ENCODE measurements around the gene UHRF1. TPM values are rescaled to one million over a fixed set of nuclear protein-coding genes. Genes with fewer than 3 reads are reported as not detected.

Gene UHRF1
- total and polyA plus RNA-seq, 4 donors: 0.06 to 57.4 (median 0.73) TPM

DNA sequence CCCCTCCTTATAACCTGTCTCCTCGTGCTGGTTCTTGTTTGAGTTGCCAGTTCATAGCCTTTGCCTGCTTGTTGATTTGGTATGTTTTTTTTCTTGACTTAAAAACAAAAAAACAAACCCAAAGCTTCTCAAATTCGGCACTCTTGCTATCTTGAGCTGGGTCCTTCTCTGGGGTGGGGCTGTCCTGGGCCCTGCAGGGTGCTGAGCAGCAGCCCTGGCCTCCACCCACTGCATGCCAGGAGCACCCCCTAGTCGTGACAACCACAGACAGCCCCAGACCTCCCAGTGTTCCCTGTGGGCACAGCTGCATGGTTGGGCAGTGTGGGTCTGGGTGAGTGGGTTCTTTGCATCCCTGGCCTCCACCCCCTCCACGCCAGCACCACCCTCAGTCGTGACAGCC is 87.4 kb downstream of the UHRF1 start:
- Histone ChIP-seq H3K4me3 (ENCODE audit: low read depth in 1 of 3, low read length in 3 of 3) (no peak overlapping the region), H3K4me1 (ENCODE audit: control insufficient read depth in 4 of 4, insufficient read depth in 4 of 4, low read length in 3 of 4) (peaks cover 2 to 9% (median 5%) of the 10 kb centered on the region in 4 donors), H3K9ac (ENCODE audit: low read depth in 1 of 2, low read length in 2 of 2) (no peak overlapping the region), H3K27me3 (ENCODE audit: control insufficient read depth in 4 of 4, insufficient read depth in 4 of 4, low read length in 3 of 4) (no peaks in the 10 kb centered on the region), H3K9me3 (ENCODE audit: control insufficient read depth in 4 of 4, low read length in 3 of 4) (no peaks in the 10 kb centered on the region), H3K27ac (ENCODE audit: low read depth in 1 of 2, low read length in 2 of 2) (no peak overlapping the region), H3K36me3 (ENCODE audit: control insufficient read depth in 4 of 4, insufficient read depth in 3 of 4, low read depth in 1 of 4, low read length in 3 of 4) (peaks cover 0 to 4% (median 2%) of the 10 kb centered on the region in 4 donors)
- WGBS: 88% methylated on average over 5 of the region's 5 CpGs
- TF ChIP-seq GABPA (IDR thresholded peaks at IDR 0.05 in 1 of 2, conservative IDR thresholded peaks at IDR 0.05 in 1 of 2) (no peak), YY1 (IDR thresholded peaks at IDR 0.05) (no peak), FOXA2 (IDR thresholded peaks at IDR 0.05) (no peak), TAF1 (conservative IDR thresholded peaks at IDR 0.05) (no peak), HNF4A (conservative IDR thresholded peaks at IDR 0.05) (no peak), RXRA (IDR thresholded peaks at IDR 0.05) (no peak), JUND (IDR thresholded peaks at IDR 0.05) (no peak), EGR1 (IDR thresholded peaks at IDR 0.05; ENCODE audit: low read depth in 2 of 2) (no peak), RAD21 (IDR thresholded peaks at IDR 0.05) (no peak), FOXA1 (IDR thresholded peaks at IDR 0.05) (no peak), HNF4G (IDR thresholded peaks at IDR 0.05) (no peak)
- TF ChIP-seq, protein P1, sequence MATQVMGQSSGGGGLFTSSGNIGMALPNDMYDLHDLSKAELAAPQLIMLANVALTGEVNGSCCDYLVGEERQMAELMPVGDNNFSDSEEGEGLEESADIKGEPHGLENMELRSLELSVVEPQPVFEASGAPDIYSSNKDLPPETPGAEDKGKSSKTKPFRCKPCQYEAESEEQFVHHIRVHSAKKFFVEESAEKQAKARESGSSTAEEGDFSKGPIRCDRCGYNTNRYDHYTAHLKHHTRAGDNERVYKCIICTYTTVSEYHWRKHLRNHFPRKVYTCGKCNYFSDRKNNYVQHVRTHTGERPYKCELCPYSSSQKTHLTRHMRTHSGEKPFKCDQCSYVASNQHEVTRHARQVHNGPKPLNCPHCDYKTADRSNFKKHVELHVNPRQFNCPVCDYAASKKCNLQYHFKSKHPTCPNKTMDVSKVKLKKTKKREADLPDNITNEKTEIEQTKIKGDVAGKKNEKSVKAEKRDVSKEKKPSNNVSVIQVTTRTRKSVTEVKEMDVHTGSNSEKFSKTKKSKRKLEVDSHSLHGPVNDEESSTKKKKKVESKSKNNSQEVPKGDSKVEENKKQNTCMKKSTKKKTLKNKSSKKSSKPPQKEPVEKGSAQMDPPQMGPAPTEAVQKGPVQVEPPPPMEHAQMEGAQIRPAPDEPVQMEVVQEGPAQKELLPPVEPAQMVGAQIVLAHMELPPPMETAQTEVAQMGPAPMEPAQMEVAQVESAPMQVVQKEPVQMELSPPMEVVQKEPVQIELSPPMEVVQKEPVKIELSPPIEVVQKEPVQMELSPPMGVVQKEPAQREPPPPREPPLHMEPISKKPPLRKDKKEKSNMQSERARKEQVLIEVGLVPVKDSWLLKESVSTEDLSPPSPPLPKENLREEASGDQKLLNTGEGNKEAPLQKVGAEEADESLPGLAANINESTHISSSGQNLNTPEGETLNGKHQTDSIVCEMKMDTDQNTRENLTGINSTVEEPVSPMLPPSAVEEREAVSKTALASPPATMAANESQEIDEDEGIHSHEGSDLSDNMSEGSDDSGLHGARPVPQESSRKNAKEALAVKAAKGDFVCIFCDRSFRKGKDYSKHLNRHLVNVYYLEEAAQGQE (IDR thresholded peaks at IDR 0.05): no peak
- TF ChIP-seq, protein P2, sequence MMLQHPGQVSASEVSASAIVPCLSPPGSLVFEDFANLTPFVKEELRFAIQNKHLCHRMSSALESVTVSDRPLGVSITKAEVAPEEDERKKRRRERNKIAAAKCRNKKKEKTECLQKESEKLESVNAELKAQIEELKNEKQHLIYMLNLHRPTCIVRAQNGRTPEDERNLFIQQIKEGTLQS (IDR thresholded peaks at IDR 0.05): no peak
- no peak for DNase-seq (ENCODE audit: low spot score)

DNA sequence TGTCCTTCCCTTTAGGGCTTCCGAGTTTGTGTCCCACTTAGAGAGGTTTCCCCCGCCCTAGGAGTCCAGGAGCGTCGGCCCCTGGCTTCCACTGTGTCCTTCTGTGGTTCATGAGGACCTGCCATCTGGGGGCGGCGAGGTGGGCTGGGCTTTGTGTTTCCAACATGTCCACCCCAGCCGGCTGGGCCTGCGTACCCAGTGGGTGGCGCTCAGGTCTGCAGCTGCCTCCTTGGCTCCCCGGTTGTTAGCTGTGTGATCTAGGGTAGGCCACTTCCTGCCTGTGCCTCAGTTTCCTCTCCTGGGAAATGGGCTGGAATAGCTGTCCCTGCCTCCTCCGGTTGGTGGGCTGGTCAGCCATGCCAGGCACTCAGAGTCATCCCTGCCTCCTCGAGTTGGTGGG is 88.0 kb downstream of the UHRF1 start:
- Histone ChIP-seq H3K27me3 (ENCODE audit: control insufficient read depth in 4 of 4, insufficient read depth in 4 of 4, low read length in 3 of 4) (no peaks in the 10 kb centered on the region), H3K9me3 (ENCODE audit: control insufficient read depth in 4 of 4, low read length in 3 of 4) (no peaks in the 10 kb centered on the region), H3K27ac (ENCODE audit: low read depth in 1 of 2, low read length in 2 of 2) (no peak overlapping the region), H3K4me3 (ENCODE audit: low read depth in 1 of 3, low read length in 3 of 3) (no peak overlapping the region), H3K4me1 (ENCODE audit: control insufficient read depth in 4 of 4, insufficient read depth in 4 of 4, low read length in 3 of 4) (peaks cover 2 to 7% (median 2%) of the 10 kb centered on the region in 4 donors), H3K9ac (ENCODE audit: low read depth in 1 of 2, low read length in 2 of 2) (no peak overlapping the region), H3K36me3 (ENCODE audit: control insufficient read depth in 4 of 4, insufficient read depth in 3 of 4, low read depth in 1 of 4, low read length in 3 of 4) (peaks cover 0 to 4% (median 2%) of the 10 kb centered on the region in 4 donors)
- DNase-seq (ENCODE audit: low spot score): no peak
- WGBS: 96% methylated on average over 12 of the region's 12 CpGs
- TF ChIP-seq RXRA (IDR thresholded peaks at IDR 0.05) (no peak), YY1 (IDR thresholded peaks at IDR 0.05) (no peak), HNF4G (IDR thresholded peaks at IDR 0.05) (no peak), TAF1 (conservative IDR thresholded peaks at IDR 0.05) (no peak), GABPA (IDR thresholded peaks at IDR 0.05 in 1 of 2, conservative IDR thresholded peaks at IDR 0.05 in 1 of 2) (no peak), JUND (IDR thresholded peaks at IDR 0.05) (no peak), FOXA1 (IDR thresholded peaks at IDR 0.05) (no peak), FOXA2 (IDR thresholded peaks at IDR 0.05) (no peak), NR2F2 (IDR thresholded peaks at IDR 0.05) (no peak), EGR1 (IDR thresholded peaks at IDR 0.05; ENCODE audit: low read depth in 2 of 2) (no peak), SP1 (IDR thresholded peaks at IDR 0.05) (no peak), RAD21 (IDR thresholded peaks at IDR 0.05) (no peak), HNF4A (conservative IDR thresholded peaks at IDR 0.05) (no peak)
- TF ChIP-seq, protein P3, sequence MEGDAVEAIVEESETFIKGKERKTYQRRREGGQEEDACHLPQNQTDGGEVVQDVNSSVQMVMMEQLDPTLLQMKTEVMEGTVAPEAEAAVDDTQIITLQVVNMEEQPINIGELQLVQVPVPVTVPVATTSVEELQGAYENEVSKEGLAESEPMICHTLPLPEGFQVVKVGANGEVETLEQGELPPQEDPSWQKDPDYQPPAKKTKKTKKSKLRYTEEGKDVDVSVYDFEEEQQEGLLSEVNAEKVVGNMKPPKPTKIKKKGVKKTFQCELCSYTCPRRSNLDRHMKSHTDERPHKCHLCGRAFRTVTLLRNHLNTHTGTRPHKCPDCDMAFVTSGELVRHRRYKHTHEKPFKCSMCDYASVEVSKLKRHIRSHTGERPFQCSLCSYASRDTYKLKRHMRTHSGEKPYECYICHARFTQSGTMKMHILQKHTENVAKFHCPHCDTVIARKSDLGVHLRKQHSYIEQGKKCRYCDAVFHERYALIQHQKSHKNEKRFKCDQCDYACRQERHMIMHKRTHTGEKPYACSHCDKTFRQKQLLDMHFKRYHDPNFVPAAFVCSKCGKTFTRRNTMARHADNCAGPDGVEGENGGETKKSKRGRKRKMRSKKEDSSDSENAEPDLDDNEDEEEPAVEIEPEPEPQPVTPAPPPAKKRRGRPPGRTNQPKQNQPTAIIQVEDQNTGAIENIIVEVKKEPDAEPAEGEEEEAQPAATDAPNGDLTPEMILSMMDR (IDR thresholded peaks at IDR 0.05; ENCODE audit: low read depth, low read length, missing input control): no peak
- TF ChIP-seq, protein P2 (IDR thresholded peaks at IDR 0.05): no peak
- TF ChIP-seq, protein P4, sequence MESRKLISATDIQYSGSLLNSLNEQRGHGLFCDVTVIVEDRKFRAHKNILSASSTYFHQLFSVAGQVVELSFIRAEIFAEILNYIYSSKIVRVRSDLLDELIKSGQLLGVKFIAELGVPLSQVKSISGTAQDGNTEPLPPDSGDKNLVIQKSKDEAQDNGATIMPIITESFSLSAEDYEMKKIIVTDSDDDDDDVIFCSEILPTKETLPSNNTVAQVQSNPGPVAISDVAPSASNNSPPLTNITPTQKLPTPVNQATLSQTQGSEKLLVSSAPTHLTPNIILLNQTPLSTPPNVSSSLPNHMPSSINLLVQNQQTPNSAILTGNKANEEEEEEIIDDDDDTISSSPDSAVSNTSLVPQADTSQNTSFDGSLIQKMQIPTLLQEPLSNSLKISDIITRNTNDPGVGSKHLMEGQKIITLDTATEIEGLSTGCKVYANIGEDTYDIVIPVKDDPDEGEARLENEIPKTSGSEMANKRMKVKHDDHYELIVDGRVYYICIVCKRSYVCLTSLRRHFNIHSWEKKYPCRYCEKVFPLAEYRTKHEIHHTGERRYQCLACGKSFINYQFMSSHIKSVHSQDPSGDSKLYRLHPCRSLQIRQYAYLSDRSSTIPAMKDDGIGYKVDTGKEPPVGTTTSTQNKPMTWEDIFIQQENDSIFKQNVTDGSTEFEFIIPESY (IDR thresholded peaks at IDR 0.05): no peak
- TF ChIP-seq, protein P5, sequence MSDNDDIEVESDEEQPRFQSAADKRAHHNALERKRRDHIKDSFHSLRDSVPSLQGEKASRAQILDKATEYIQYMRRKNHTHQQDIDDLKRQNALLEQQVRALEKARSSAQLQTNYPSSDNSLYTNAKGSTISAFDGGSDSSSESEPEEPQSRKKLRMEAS (IDR thresholded peaks at IDR 0.05): no peak
- TF ChIP-seq, protein P1 (IDR thresholded peaks at IDR 0.05): no peak
